Activated CD8-positive, alpha-beta T cell treated with anti-CD3 and anti-CD28 coated beads for 36 hours (primary cell): ENCODE data around the gene FMNL3. TPM values are rescaled to one million over a fixed set of nuclear protein-coding genes. Genes with fewer than 3 reads are reported as not detected.

ENCODE experiments used
- ATAC-seq: fragments of 200-7000 bp; cut with Tn5 transposase; one replicate; pipeline ENCODE4 v1.10.0; 2021; ENCODE audit warnings: mild to moderate bottlenecking, moderate library complexity
- CTCF ChIA-PET: fragments of 350-600 bp; sonication (Branson Sonifier 250); formaldehyde crosslinking; loops from one replicate; lab custom pipeline; 2021; ENCODE audit warnings: antibody characterized with exemption; lab: Charles Lee
- POLR2A ChIA-PET: fragments of 350-600 bp; sonication (Branson Sonifier 250); formaldehyde crosslinking; loops from one replicate; lab custom pipeline; 2021; ENCODE audit warnings: antibody characterized with exemption; lab: Charles Lee
- DNase-seq: peaks from one replicate; pipeline ENCODE4 v3.0.0-alpha.2; 2020
- H3K27ac Mint-ChIP-seq: one replicate; pipeline ENCODE4 v1.8.0; 2021; ENCODE audit warnings: mild to moderate bottlenecking, mixed read lengths
- H3K27me3 Mint-ChIP-seq: one replicate; pipeline ENCODE4 v1.8.0; 2021; ENCODE audit warnings: mixed read lengths
- H3K36me3 Mint-ChIP-seq: one replicate; pipeline ENCODE4 v1.8.0; 2021; ENCODE audit warnings: low read depth, mixed read lengths
- H3K4me1 Mint-ChIP-seq: one replicate; pipeline ENCODE4 v1.8.0; 2021; ENCODE audit warnings: low read depth, mixed read lengths
- H3K4me3 Mint-ChIP-seq: one replicate; pipeline ENCODE4 v1.8.0; 2021; ENCODE audit warnings: mild to moderate bottlenecking, moderate library complexity, mixed read lengths
- H3K9me3 Mint-ChIP-seq: one replicate; pipeline ENCODE4 v1.8.0; 2021; ENCODE audit warnings: mixed read lengths
- intact Hi-C: fragments of 100-400 bp; cut with micrococcal nuclease; formaldehyde crosslinking; loops from one replicate; pipeline ENCODE4 v1.10.0; 2022
- total RNA-seq, 2 experiments: library from RNA; stranded (reverse); gene quantifications; one replicate each; pipeline ENCODE4 v1.2.3, GENCODE V29; 2021
- TF ChIP-seq, protein P1 (sequence below): fragments of 200-600 bp; IDR thresholded peaks from one replicate; pipeline ENCODE4 v1.8.0; 2022; ENCODE audit warnings: antibody characterized with exemption, mild to moderate bottlenecking

FMNL3 gene
- total RNA-seq, 2 experiments from 2014 or later, result 22.8 to 23.5 TPM

DNA sequence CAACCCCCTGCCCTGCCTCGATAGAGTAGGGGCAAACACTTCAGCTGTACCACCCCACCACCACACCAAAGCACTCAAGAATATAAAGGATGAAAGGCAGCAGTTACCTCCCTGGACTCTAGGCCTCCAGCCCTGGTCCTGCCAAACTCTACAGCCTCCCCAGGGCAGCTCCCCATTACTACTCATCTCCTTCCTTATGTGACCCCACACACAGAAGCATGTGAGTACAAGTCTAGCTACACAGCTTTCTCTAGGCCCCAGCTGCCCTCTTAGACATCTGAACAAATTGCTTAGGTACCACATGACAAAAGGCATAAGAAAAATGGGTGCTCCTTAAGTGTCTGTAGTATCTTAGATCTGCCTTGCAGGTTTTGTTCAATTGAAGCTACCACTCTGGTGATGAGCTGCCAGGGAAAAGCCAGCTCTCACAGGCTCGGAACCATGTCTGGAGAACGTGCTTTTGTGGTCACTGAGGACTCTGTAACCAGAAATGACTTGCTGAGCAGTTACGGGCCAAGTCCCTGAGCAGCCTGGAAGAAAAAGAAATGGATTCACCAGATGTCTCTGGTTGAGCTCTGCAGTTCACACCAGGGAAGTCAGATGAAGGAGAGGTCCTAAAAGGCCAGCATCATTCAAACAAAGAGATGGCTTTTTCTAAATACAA lies 32.8 kb downstream of the FMNL3 start:
- CTCF ChIA-PET, result interaction anchor here (1.1 to 7.4 kb wide), 13 partner anchors 8 to 165 kb away, joined by 3 to 80 read pairs (median 9); partner anchors contain the start of gene FMNL3
- Mint-ChIP-seq H3K4me1 (peaks cover 77% of the 10 kb centered on the region), H3K4me3 (no peak overlapping the region), H3K27ac (peak overlapping the region; percentile 97), H3K27me3 (no peaks in the 10 kb centered on the region), H3K9me3 (no peaks in the 10 kb centered on the region), H3K36me3 (peaks cover 3% of the 10 kb centered on the region)
- DNase-seq (peak; percentile 16), ATAC-seq (peak; percentile 26)
- TF ChIP-seq, protein P1, sequence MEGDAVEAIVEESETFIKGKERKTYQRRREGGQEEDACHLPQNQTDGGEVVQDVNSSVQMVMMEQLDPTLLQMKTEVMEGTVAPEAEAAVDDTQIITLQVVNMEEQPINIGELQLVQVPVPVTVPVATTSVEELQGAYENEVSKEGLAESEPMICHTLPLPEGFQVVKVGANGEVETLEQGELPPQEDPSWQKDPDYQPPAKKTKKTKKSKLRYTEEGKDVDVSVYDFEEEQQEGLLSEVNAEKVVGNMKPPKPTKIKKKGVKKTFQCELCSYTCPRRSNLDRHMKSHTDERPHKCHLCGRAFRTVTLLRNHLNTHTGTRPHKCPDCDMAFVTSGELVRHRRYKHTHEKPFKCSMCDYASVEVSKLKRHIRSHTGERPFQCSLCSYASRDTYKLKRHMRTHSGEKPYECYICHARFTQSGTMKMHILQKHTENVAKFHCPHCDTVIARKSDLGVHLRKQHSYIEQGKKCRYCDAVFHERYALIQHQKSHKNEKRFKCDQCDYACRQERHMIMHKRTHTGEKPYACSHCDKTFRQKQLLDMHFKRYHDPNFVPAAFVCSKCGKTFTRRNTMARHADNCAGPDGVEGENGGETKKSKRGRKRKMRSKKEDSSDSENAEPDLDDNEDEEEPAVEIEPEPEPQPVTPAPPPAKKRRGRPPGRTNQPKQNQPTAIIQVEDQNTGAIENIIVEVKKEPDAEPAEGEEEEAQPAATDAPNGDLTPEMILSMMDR, result no peak
- POLR2A ChIA-PET, result interaction anchor here (0.7 to 5.0 kb wide), 8 partner anchors 9 to 32 kb away, joined by 3 to 23 read pairs (median 4); no protein-coding TSS in a partner anchor
- intact Hi-C loops, result no loop called here

- DNase-seq, result no peak
- no peaks in the 10 kb centered on the region for H3K27me3 Mint-ChIP-seq
- TF ChIP-seq, protein P1, result no peak
- H3K4me3 Mint-ChIP-seq, result peak overlapping the region; percentile 16
- peak overlapping the region; percentile 97 for H3K27ac Mint-ChIP-seq
- intact Hi-C loops, result no loop called here
- POLR2A ChIA-PET, result interaction anchor here (0.5 to 5.0 kb wide), 11 partner anchors 8 to 543 kb away, joined by 3 to 23 read pairs (median 4); no protein-coding TSS in a partner anchor
- ATAC-seq, result peak; percentile 32
- H3K9me3 Mint-ChIP-seq, result no peaks in the 10 kb centered on the region
- CTCF ChIA-PET, result interaction anchor here (1.1 to 7.4 kb wide), 12 partner anchors 9 to 104 kb away, joined by 3 to 80 read pairs (median 6); partner anchors contain the start of genes FMNL3 and TMBIM6
- H3K36me3 Mint-ChIP-seq, result peaks cover 3% of the 10 kb centered on the region
- peaks cover 81% of the 10 kb centered on the region for H3K4me1 Mint-ChIP-seq
Measured at GRCh38 chr12:49673446-49674317, 33.5 kb downstream of the FMNL3 start.

DNA sequence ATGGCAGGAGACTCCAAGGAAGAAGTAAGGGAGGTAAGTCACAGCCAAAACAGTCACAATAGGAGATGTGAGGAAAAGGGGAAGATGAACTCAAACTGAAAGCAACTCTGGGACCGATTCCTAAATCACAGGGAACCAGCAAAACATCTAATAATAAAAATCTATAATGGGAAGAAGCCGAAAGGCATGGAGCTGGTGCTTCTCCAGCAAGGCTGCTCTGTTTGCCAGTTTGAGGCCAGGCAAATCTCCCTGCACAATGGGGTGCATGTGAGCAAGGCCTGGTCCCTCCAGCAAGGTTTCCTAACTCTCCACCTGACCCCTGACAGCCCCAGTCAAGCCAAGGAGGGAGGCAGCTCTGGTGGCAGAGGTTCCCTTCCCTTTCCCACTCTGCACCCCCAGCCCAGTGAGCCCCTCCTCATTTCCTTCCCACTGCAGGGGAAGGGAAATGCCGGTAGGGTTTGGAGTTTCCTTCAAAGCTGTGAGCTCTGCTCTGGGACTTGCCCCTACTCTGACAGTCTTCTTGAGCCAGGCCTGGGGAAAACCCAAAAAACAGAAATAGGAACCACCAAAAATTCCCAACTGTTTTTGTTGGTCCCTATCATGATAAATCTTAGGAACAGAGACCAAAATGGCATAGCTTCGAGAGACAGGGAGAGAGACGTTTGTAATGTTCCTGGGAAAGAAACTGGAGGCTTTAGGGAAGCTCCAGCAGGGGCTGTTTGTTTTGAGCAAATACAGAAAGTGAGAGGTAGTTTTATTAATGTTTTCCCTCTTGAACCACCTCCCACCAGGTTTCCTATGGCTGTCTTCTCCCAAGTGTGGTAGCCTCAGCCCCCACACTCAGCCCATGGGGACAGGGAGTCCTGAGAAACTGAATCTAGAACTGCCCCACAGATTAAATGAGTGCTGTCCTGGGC lies 34.6 kb downstream of the FMNL3 start:
- CTCF ChIA-PET, result interaction anchor here (1.1 to 7.4 kb wide), 12 partner anchors 9 to 105 kb away, joined by 3 to 80 read pairs (median 8); partner anchors contain the start of genes FMNL3 and TMBIM6
- ATAC-seq (no peak), DNase-seq (no peak)
- Mint-ChIP-seq H3K27me3 (no peaks in the 10 kb centered on the region), H3K9me3 (no peaks in the 10 kb centered on the region), H3K4me3 (no peak overlapping the region), H3K27ac (peak overlapping the region; percentile 97), H3K36me3 (peaks cover 3% of the 10 kb centered on the region), H3K4me1 (peaks cover 92% of the 10 kb centered on the region)
- POLR2A ChIA-PET, result interaction anchor here (0.9 to 5.0 kb wide), 6 partner anchors 10 to 34 kb away, joined by 3 to 23 read pairs (median 6); partner anchors contain the start of gene FMNL3
- TF ChIP-seq, protein P1, result no peak
- intact Hi-C loops, result no loop called here

- peak; percentile 77 for ATAC-seq
- Mint-ChIP-seq H3K36me3 (peaks cover 6% of the 10 kb centered on the region), H3K27me3 (no peaks in the 10 kb centered on the region), H3K4me3 (peak overlapping the region; percentile 62), H3K4me1 (peaks cover 95% of the 10 kb centered on the region), H3K27ac (peak overlapping the region; percentile 97), H3K9me3 (no peaks in the 10 kb centered on the region)
- POLR2A ChIA-PET, result interaction anchor here (0.6 to 5.0 kb wide), 14 partner anchors 9 to 94 kb away, joined by 3 to 23 read pairs (median 4); partner anchors contain the start of gene FMNL3
- intact Hi-C loops, result no loop called here
- DNase-seq, result peak; percentile 76
- TF ChIP-seq, protein P1, result peak; percentile 21
- CTCF ChIA-PET, result interaction anchor here (0.5 to 7.4 kb wide), 10 partner anchors 8 to 594 kb away, joined by 3 to 80 read pairs (median 7); partner anchors contain the start of gene FMNL3
Measured at GRCh38 chr12:49671031-49671765, 36.0 kb downstream of the FMNL3 start.
